Uterus (tissue), 2 donors: ENCODE measurements around the gene NFKB2.

Source experiments
- POLR2A ChIP-seq, 2 donors: fragments of 450-650 bp; IDR thresholded peaks; one replicate each; pipeline ENCODE4 v1.6.1; 2016; ENCODE audit warnings: antibody characterized with exemption in 2 of 2, mild to moderate bottlenecking in 1 of 2, moderate library complexity in 1 of 2
- TF ChIP-seq, protein P1 (sequence below), 4 experiments: fragments of 200-600 bp in 2 of 4; fragments of 450-650 bp in 2 of 4; sonication (generic) in 2 of 4; IDR thresholded peaks; one replicate each; pipeline ENCODE4 v1.5.1; 2016 to 2019; ENCODE audit warnings: antibody characterized with exemption in 4 of 4, mild to moderate bottlenecking in 2 of 4, moderate library complexity in 1 of 4

DNA sequence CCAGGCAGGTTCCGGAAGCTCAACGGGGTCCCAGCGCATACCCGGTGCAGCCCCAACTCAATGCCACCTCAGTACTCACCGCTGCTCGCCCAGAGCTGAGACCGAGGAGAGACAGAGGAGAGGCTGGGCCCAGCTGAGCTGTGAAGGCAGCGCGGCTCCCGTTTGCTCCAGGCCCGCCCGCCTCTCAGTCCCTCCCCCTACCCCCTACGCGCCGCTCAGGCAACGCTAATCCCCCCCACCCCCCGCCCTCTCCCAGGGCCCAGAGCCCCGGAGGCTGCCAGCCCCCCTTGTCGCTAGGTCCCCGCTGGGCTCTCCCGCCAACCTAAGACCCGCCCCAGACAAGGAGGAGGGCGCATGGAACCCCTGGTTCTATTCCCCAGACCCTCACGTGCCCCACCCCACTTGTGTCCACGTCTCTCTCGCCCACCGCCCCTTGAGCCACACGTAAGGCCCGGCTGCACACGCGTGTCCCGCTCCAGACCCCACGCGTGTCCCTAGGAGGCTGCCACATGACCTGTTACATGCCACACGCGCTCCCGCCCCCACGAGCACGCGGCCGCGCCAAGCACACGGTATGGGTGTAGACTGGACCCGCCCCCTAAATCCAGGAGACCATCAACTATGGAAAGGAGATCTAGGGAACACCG, 23.2 kb downstream of the NFKB2 start, which contains the start of gene PSD:
- TF ChIP-seq POLR2A (IDR thresholded peaks at IDR 0.05) = no peak
- TF ChIP-seq, protein P1, sequence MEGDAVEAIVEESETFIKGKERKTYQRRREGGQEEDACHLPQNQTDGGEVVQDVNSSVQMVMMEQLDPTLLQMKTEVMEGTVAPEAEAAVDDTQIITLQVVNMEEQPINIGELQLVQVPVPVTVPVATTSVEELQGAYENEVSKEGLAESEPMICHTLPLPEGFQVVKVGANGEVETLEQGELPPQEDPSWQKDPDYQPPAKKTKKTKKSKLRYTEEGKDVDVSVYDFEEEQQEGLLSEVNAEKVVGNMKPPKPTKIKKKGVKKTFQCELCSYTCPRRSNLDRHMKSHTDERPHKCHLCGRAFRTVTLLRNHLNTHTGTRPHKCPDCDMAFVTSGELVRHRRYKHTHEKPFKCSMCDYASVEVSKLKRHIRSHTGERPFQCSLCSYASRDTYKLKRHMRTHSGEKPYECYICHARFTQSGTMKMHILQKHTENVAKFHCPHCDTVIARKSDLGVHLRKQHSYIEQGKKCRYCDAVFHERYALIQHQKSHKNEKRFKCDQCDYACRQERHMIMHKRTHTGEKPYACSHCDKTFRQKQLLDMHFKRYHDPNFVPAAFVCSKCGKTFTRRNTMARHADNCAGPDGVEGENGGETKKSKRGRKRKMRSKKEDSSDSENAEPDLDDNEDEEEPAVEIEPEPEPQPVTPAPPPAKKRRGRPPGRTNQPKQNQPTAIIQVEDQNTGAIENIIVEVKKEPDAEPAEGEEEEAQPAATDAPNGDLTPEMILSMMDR (IDR thresholded peaks at IDR 0.05) = no peak
